ENCODE data around the gene KRTAP12-4. TPM values are rescaled to one million over a fixed set of nuclear protein-coding genes. Genes with fewer than 3 reads are reported as not detected.

KRTAP12-4 gene
- not detected for total RNA-seq
- total RNA-seq (2013), result not detected

GRCh38 chr21:44654576-44655175 lies at the start of gene KRTAP12-4:
TSS of gene KRTAP12-4 (minus strand) at chr21:44654659. CDS start at chr21:44654614, 45 bp downstream.
- TF ChIP-seq CTCF (IDR thresholded peaks at IDR 0.05), result no peak
- peak within 1 kb of the TSS; percentile 39 for H3K27ac ChIP-seq (ENCODE audit: low read length)
- no peak within 1 kb of the TSS for H3K4me3 Mint-ChIP-seq
- H3K4me1 ChIP-seq (ENCODE audit: control insufficient read depth, insufficient read depth, low read length), result peaks cover 56% of the 10 kb centered on the region
- peaks cover 18% of the 10 kb centered on the region for H3K36me3 Mint-ChIP-seq
- H3K27me3 Mint-ChIP-seq (ENCODE audit: low read depth in 2 of 2), result no peaks in the 10 kb centered on the region
- H3K9me3 ChIP-seq (ENCODE audit: control insufficient read depth, insufficient read depth, low read length), result peaks cover 13% of the 10 kb centered on the region
- H3K4me1 Mint-ChIP-seq, result peaks cover 51 to 52% of the 10 kb centered on the region in 2 donors
- H3K9me3 Mint-ChIP-seq, result peaks cover 2 to 10% of the 10 kb centered on the region in 2 donors
- no peaks in the 10 kb centered on the region for H3K36me3 ChIP-seq (ENCODE audit: control insufficient read depth, insufficient read depth, low read length)
- no peak for ATAC-seq
- H3K27ac Mint-ChIP-seq, result peak within 1 kb of the TSS; percentile 57 to 70
- DNase-seq, result peak in 1 of 2 donors; percentile 51
- no peaks in the 10 kb centered on the region for H3K27me3 ChIP-seq (ENCODE audit: control insufficient read depth, insufficient read depth, low read length)
- no peak within 1 kb of the TSS for H3K4me3 ChIP-seq (ENCODE audit: low read length)
- intact Hi-C loops (cut with micrococcal nuclease), result no loop called here
- whole genome bisulfite sequencing (ENCODE audit: insufficient coverage), result 55% methylated on average over 9 of the region's 9 CpGs

- H3K4me1 Mint-ChIP-seq, result peaks cover 9 to 15% of the 10 kb centered on the region in 2 donors
- Histone ChIP-seq H3K27ac (ENCODE audit: low read length) (no peak overlapping the region), H3K27me3 (ENCODE audit: control insufficient read depth, insufficient read depth, low read length) (peaks cover 55% of the 10 kb centered on the region), H3K4me1 (ENCODE audit: control insufficient read depth, insufficient read depth, low read length) (peaks cover 11% of the 10 kb centered on the region), H3K36me3 (ENCODE audit: control insufficient read depth, insufficient read depth, low read length) (no peaks in the 10 kb centered on the region), H3K4me3 (ENCODE audit: low read length) (no peak overlapping the region), H3K9me3 (ENCODE audit: control insufficient read depth, insufficient read depth, low read length) (peaks cover 9% of the 10 kb centered on the region)
- H3K27ac Mint-ChIP-seq, result no peak overlapping the region
- DNase-seq (no peak), ATAC-seq (no peak)
- H3K4me3 Mint-ChIP-seq, result no peak overlapping the region
- H3K27me3 Mint-ChIP-seq (ENCODE audit: low read depth in 2 of 2), result peaks cover 63 to 71% of the 10 kb centered on the region in 2 donors
- no peak for TF ChIP-seq CTCF (IDR thresholded peaks at IDR 0.05)
- peaks cover 13% of the 10 kb centered on the region for H3K36me3 Mint-ChIP-seq
- intact Hi-C loops (cut with micrococcal nuclease), result no loop called here
- 42% methylated on average over 12 of the region's 13 CpGs for WGBS (ENCODE audit: insufficient coverage)
- H3K9me3 Mint-ChIP-seq, result peaks cover 0 to 3% of the 10 kb centered on the region in 2 donors
These were observed 49.5 kb upstream of the KRTAP12-4 start for GRCh38 chr21:44703731-44704635.

- H3K27ac ChIP-seq (ENCODE audit: low read length), result no peak overlapping the region
- H3K27ac Mint-ChIP-seq, result no peak overlapping the region
- peaks cover 9 to 15% of the 10 kb centered on the region in 2 donors for H3K4me1 Mint-ChIP-seq
- intact Hi-C loops (cut with micrococcal nuclease), result no loop called here
- H3K27me3 Mint-ChIP-seq (ENCODE audit: low read depth in 2 of 2), result peaks cover 66 to 72% of the 10 kb centered on the region in 2 donors
- peaks cover 0 to 3% of the 10 kb centered on the region in 2 donors for H3K9me3 Mint-ChIP-seq
- H3K4me3 ChIP-seq (ENCODE audit: low read length), result no peak overlapping the region
- TF ChIP-seq CTCF (IDR thresholded peaks at IDR 0.05), result no peak
- peaks cover 56% of the 10 kb centered on the region for H3K27me3 ChIP-seq (ENCODE audit: control insufficient read depth, insufficient read depth, low read length)
- H3K4me1 ChIP-seq (ENCODE audit: control insufficient read depth, insufficient read depth, low read length), result peaks cover 11% of the 10 kb centered on the region
- DNase-seq (no peak), ATAC-seq (no peak)
- peaks cover 9% of the 10 kb centered on the region for H3K9me3 ChIP-seq (ENCODE audit: control insufficient read depth, insufficient read depth, low read length)
- 57% methylated on average over 16 of the region's 16 CpGs for WGBS (ENCODE audit: insufficient coverage)
- H3K36me3 Mint-ChIP-seq, result peaks cover 13% of the 10 kb centered on the region
- H3K36me3 ChIP-seq (ENCODE audit: control insufficient read depth, insufficient read depth, low read length), result no peaks in the 10 kb centered on the region
- no peak overlapping the region for H3K4me3 Mint-ChIP-seq
These were observed 48.7 kb upstream of the KRTAP12-4 start for GRCh38 chr21:44702973-44703730.
